Smooth muscle cell (in vitro differentiated cells): ENCODE results near the gene GLCE. TPM values are rescaled to one million over a fixed set of nuclear protein-coding genes. Genes with fewer than 3 reads are reported as not detected.

Source experiments
- DNase-seq: peaks from one replicate; lab custom pipeline; 2025; ENCODE audit not compliant: unreplicated experiment; lab: John Stamatoyannopoulos, UW
- H2AFZ ChIP-seq: fragments of 200-600 bp; sonication (generic); 2 replicates; pipeline ENCODE4 v1.6.0; 2016; ENCODE audit warnings: antibody characterized with exemption, low read depth, mild to moderate bottlenecking
- H3F3A ChIP-seq: fragments of 200-600 bp; sonication (generic); 2 replicates; pipeline ENCODE4 v1.6.0; 2017; ENCODE audit warnings: antibody characterized with exemption, low read depth
- H3K27ac ChIP-seq: fragments of 200-600 bp; sonication (generic); 2 replicates; pipeline ENCODE4 v1.5.1; 2016; ENCODE audit warnings: low read depth, mild to moderate bottlenecking
- H3K27me3 ChIP-seq: fragments of 200-600 bp; sonication (generic); 2 replicates; pipeline ENCODE4 v1.6.1; 2016; ENCODE audit warnings: low read depth, mild to moderate bottlenecking
- H3K36me3 ChIP-seq: fragments of 200-600 bp; sonication (generic); 2 replicates; pipeline ENCODE4 v1.5.1; 2016; ENCODE audit warnings: low read depth
- H3K4me1 ChIP-seq: fragments of 200-600 bp; sonication (generic); 2 replicates; pipeline ENCODE4 v1.5.1; 2016; ENCODE audit warnings: low read depth
- H3K4me2 ChIP-seq: fragments of 200-600 bp; sonication (generic); 2 replicates; pipeline ENCODE4 v1.6.0; 2016; ENCODE audit warnings: mild to moderate bottlenecking
- H3K4me3 ChIP-seq: fragments of 200-600 bp; sonication (generic); 2 replicates; pipeline ENCODE4 v1.5.1; 2016; ENCODE audit warnings: mild to moderate bottlenecking
- H3K79me2 ChIP-seq: fragments of 200-600 bp; sonication (generic); 2 replicates; pipeline ENCODE4 v1.6.0; 2016; ENCODE audit warnings: low read depth, mild to moderate bottlenecking
- H3K9ac ChIP-seq: fragments of 200-600 bp; sonication (generic); 2 replicates; pipeline ENCODE4 v1.6.0; 2016; ENCODE audit warnings: low read depth
- H3K9me3 ChIP-seq: fragments of 200-600 bp; sonication (generic); replicated peaks from 2 replicates; pipeline ENCODE4 v1.5.1; 2016; ENCODE audit warnings: low read depth
- H4K20me1 ChIP-seq: fragments of 200-600 bp; sonication (generic); 2 replicates; pipeline ENCODE4 v1.6.0; 2016; ENCODE audit warnings: low read depth
- CTCF ChIP-seq: fragments of 200-600 bp; sonication (generic); IDR thresholded peaks from 2 replicates; pipeline ENCODE4 v1.5.1; 2017; ENCODE audit warnings: borderline replicate concordance, mild to moderate bottlenecking, antibody characterized with exemption; ENCODE audit not compliant: insufficient read depth, poor library complexity, severe bottlenecking
- WGBS: methylation state at CpG from one replicate; pipeline ENCODE4 v1.1.7; 2016; ENCODE audit warnings: low lambda C conversion rate; 5-methylcytosine and 5-hydroxymethylcytosine counted together
- polyA plus RNA-seq: library from polyadenylated mRNA; unstranded; fragments of >200 nt; fragmentation: Nextera tagmentation; extraction: Ambion mirVana; gene quantifications from 2 replicates; pipeline ENCODE4 v1.2.1, GENCODE V29; 2016
- total RNA-seq: library from RNA; depleted of rRNA; stranded (reverse); fragments of >200 nt; gene quantifications from 2 replicates; pipeline ENCODE4 v1.2.3, GENCODE V29; 2014

GLCE gene
- total and polyA plus RNA-seq, 2 experiments from 2014 or later = 8.3 to 26.6 TPM

GRCh38 chr15:69185706-69186105 is 25.3 kb downstream of the GLCE start:
- peaks cover 26% of the 10 kb centered on the region for H3K79me2 ChIP-seq
- no peak overlapping the region for H3K4me2 ChIP-seq
- no peaks in the 10 kb centered on the region for H4K20me1 ChIP-seq
- no peak for TF ChIP-seq CTCF
- H3K4me1 ChIP-seq = no peaks in the 10 kb centered on the region
- H3K9ac ChIP-seq = no peak overlapping the region
- H2AFZ ChIP-seq = no peak overlapping the region
- no peaks in the 10 kb centered on the region for H3K9me3 ChIP-seq
- H3K4me3 ChIP-seq = no peak overlapping the region
- no peaks in the 10 kb centered on the region for H3K36me3 ChIP-seq
- H3K27ac ChIP-seq = no peak overlapping the region
- H3F3A ChIP-seq = no peaks in the 10 kb centered on the region
- H3K27me3 ChIP-seq = no peaks in the 10 kb centered on the region
- no peak for DNase-seq
- WGBS = 99% methylated on average over 3 of the region's 3 CpGs

- Histone ChIP-seq H3K27ac (no peak overlapping the region), H3F3A (no peaks in the 10 kb centered on the region), H2AFZ (no peak overlapping the region), H3K79me2 (peaks cover 40% of the 10 kb centered on the region), H3K9me3 (no peaks in the 10 kb centered on the region), H4K20me1 (no peaks in the 10 kb centered on the region), H3K27me3 (no peaks in the 10 kb centered on the region), H3K4me1 (no peaks in the 10 kb centered on the region), H3K4me2 (no peak overlapping the region), H3K36me3 (no peaks in the 10 kb centered on the region), H3K9ac (no peak overlapping the region), H3K4me3 (no peak overlapping the region)
- no peak for DNase-seq
- 96% methylated on average over 6 of the region's 6 CpGs for WGBS
- no peak for TF ChIP-seq CTCF
Measured at GRCh38 chr15:69189157-69189556, 28.7 kb downstream of the GLCE start.

- Histone ChIP-seq H3K4me2 (no peak overlapping the region), H3K4me3 (no peak overlapping the region), H4K20me1 (peaks cover 4% of the 10 kb centered on the region), H3F3A (no peaks in the 10 kb centered on the region), H3K27ac (no peak overlapping the region), H3K79me2 (peaks cover 40% of the 10 kb centered on the region), H3K9ac (no peak overlapping the region), H3K9me3 (no peaks in the 10 kb centered on the region), H3K27me3 (no peaks in the 10 kb centered on the region), H3K36me3 (no peaks in the 10 kb centered on the region), H2AFZ (no peak overlapping the region), H3K4me1 (peaks cover 8% of the 10 kb centered on the region)
- DNase-seq = no peak
- TF ChIP-seq CTCF = no peak
Measured at GRCh38 chr15:69190091-69190490, 29.7 kb downstream of the GLCE start.

GRCh38 chr15:69190504-69190903 is 30.1 kb downstream of the GLCE start:
- Histone ChIP-seq H3K27me3 (no peaks in the 10 kb centered on the region), H2AFZ (no peak overlapping the region), H3F3A (no peaks in the 10 kb centered on the region), H3K9me3 (no peaks in the 10 kb centered on the region), H3K9ac (no peak overlapping the region), H3K4me3 (no peak overlapping the region), H3K36me3 (no peaks in the 10 kb centered on the region), H4K20me1 (peaks cover 4% of the 10 kb centered on the region), H3K4me1 (peaks cover 8% of the 10 kb centered on the region), H3K27ac (no peak overlapping the region), H3K4me2 (no peak overlapping the region), H3K79me2 (peaks cover 40% of the 10 kb centered on the region)
- no peak for TF ChIP-seq CTCF
- no peak for DNase-seq
